Posterior cingulate gyrus (tissue), 11 donors: ENCODE results near the gene NDFIP2.

Source experiments
- DNase-seq, 10 donors: peaks; one replicate each; pipeline versions ENCODE4 v3.0.0 to v3.0.0-alpha.2; 2020 to 2021; ENCODE audit warnings: mixed read lengths in 3 of 10
- intact Hi-C: fragments of 100-400 bp; cut with DNase I; formaldehyde crosslinking; loops from one replicate; pipeline ENCODE4 v1.15.1; 2023

NDFIP2 gene

GRCh38 chr13:79480954-79481684, at the start of gene NDFIP2:
TSS of gene NDFIP2 (plus strand) at chr13:79481155. CDS start at chr13:79481204, 49 bp downstream.
- intact Hi-C loops: loop anchor here (5.0 kb wide), 1 partner anchor 74 kb away; the partner anchor contains the start of gene RBM26
- DNase-seq: peak; percentile 80 to 97 (median 82)

- peak in 1 of 10 donors; percentile 67 for DNase-seq
- intact Hi-C loops: no loop called here
These were observed 48.9 kb upstream of the NDFIP2 start for GRCh38 chr13:79432086-79432485.

GRCh38 chr13:79432992-79433391, 48.0 kb upstream of the NDFIP2 start:
- intact Hi-C loops: no loop called here
- peak in 8 of 10 donors; percentile 48 to 94 (median 62) for DNase-seq

- intact Hi-C loops: no loop called here
- DNase-seq: no peak
These were observed 46.4 kb upstream of the NDFIP2 start for GRCh38 chr13:79434556-79434955.

GRCh38 chr13:79435561-79435990, 45.4 kb upstream of the NDFIP2 start:
- intact Hi-C loops: no loop called here
- no peak for DNase-seq

- no peak for DNase-seq
- intact Hi-C loops: no loop called here
These were observed 41.7 kb upstream of the NDFIP2 start for GRCh38 chr13:79439275-79439674.

- no peak for DNase-seq
- intact Hi-C loops: no loop called here
These were observed 39.9 kb upstream of the NDFIP2 start for GRCh38 chr13:79440958-79441528.

GRCh38 chr13:79442221-79442620, 38.7 kb upstream of the NDFIP2 start:
- DNase-seq: no peak
- intact Hi-C loops: no loop called here

- intact Hi-C loops: no loop called here
- no peak for DNase-seq
These were observed 38.2 kb upstream of the NDFIP2 start for GRCh38 chr13:79442706-79443105.

- intact Hi-C loops: no loop called here
- peak in 2 of 10 donors; percentile 52 to 79 for DNase-seq
These were observed 34.8 kb upstream of the NDFIP2 start for GRCh38 chr13:79445968-79446645.

GRCh38 chr13:79447141-79447540, 33.8 kb upstream of the NDFIP2 start:
- intact Hi-C loops: no loop called here
- no peak for DNase-seq

GRCh38 chr13:79447741-79448140, 33.2 kb upstream of the NDFIP2 start:
- no peak for DNase-seq
- intact Hi-C loops: no loop called here

- intact Hi-C loops: no loop called here
- no peak for DNase-seq
These were observed 32.5 kb upstream of the NDFIP2 start for GRCh38 chr13:79448413-79448812.

- intact Hi-C loops: no loop called here
- DNase-seq: no peak
These were observed 30.8 kb upstream of the NDFIP2 start for GRCh38 chr13:79450110-79450509.

- DNase-seq: peak in 2 of 10 donors; percentile 33 to 69
- intact Hi-C loops: no loop called here
These were observed 29.4 kb upstream of the NDFIP2 start for GRCh38 chr13:79451500-79451962.

- DNase-seq: no peak
These were observed 28.6 kb upstream of the NDFIP2 start for GRCh38 chr13:79452239-79452913.

GRCh38 chr13:79455331-79455730, 25.6 kb upstream of the NDFIP2 start:
- no peak for DNase-seq
- intact Hi-C loops: no loop called here

More at GRCh38 chr13:79452239-79452913, 28.6 kb upstream of the NDFIP2 start:
- intact Hi-C loops: no loop called here

GRCh38 chr13:79456051-79456450, 24.9 kb upstream of the NDFIP2 start:
- intact Hi-C loops: no loop called here

GRCh38 chr13:79456656-79457365, 24.1 kb upstream of the NDFIP2 start:
- no peak for DNase-seq
- intact Hi-C loops: no loop called here

More at GRCh38 chr13:79456051-79456450, 24.9 kb upstream of the NDFIP2 start:
- no peak for DNase-seq

GRCh38 chr13:79457390-79457789, 23.6 kb upstream of the NDFIP2 start:
- intact Hi-C loops: no loop called here
- DNase-seq: no peak
